GM12892 (cell line): ENCODE data around the gene MRPS18A.
"Not testable (repeated sequence)": the region's sequence is repeated elsewhere in the genome, so short reads cannot be mapped to it uniquely, and the experiment has no call there.

Experiments
- DNase-seq: peaks from one replicate; pipeline ENCODE4 v3.0.0; 2011; ENCODE audit not compliant: insufficient read length
- FAIRE-seq: peaks from 2 replicates; lab custom pipeline; 2011; peaks lifted over from hg19 to GRCh38; lab: Jason Lieb, UNC
- POLR2A ChIP-seq: IDR thresholded peaks from 2 replicates; pipeline ENCODE4 v1.6.1; 2011; ENCODE audit warnings: low read depth, low read length, control low read depth
- POLR2AphosphoS5 ChIP-seq: IDR thresholded peaks from 2 replicates; pipeline ENCODE4 v1.6.1; 2011; ENCODE audit warnings: low read depth, low read length, control low read depth
- TAF1 ChIP-seq: IDR thresholded peaks from 2 replicates; pipeline ENCODE4 v1.6.1; 2011; ENCODE audit warnings: low read depth, mild to moderate bottlenecking, control low read depth, low read length, borderline replicate concordance

MRPS18A gene

DNA sequence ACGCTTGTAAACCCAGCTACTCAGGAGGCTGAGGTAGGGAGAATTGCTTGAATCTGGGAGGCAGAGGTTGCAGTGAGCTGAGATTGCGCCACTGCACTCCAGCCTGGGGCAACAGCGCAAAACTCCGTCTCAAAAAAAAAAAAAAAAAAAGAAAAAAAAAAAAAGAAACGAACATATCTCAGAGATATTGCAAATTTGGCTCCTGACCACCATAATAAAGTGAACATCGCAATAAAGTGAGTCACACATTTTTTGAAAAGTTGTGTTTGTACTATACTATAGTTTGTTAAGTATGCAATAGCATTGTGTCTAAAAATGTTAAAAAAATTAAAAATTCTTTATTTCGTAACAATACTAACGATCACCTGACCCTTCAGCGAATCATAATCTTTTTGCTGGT, 29.4 kb downstream of the MRPS18A start:
- DNase-seq = no peak
- no peak for FAIRE-seq
- no peak for TF ChIP-seq POLR2A
- no peak for TF ChIP-seq TAF1
- TF ChIP-seq POLR2AphosphoS5 = no peak

DNA sequence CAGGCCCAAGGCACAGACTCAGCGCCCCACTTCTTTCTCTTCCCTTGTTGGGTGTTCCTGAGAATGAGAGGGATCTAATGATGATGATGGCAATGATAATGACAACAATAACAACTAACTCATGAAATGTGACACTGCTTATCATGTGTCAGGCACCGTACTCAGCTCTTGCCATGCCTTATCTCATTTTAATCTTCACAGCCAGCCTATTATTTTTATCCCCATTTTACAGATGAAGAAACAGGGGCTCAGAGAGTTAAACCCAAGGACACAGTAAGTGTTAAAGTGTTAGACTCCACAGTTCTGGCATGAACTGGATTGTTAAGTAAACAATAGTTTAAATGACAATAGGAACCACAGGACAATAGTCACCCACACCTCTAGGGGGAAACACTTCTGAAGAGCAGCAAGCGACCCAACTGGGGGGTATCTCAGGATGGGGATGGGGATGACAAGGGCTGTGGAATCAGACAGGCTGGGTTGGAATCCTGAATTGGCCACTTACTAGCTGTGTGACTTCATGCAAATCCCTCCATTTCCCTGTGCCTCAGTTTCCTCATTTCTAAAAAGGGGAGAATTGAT, 30.3 kb downstream of the MRPS18A start:
- DNase-seq (no peak), FAIRE-seq (no peak)
- TF ChIP-seq TAF1 (no peak), POLR2A (no peak), POLR2AphosphoS5 (no peak)

DNA sequence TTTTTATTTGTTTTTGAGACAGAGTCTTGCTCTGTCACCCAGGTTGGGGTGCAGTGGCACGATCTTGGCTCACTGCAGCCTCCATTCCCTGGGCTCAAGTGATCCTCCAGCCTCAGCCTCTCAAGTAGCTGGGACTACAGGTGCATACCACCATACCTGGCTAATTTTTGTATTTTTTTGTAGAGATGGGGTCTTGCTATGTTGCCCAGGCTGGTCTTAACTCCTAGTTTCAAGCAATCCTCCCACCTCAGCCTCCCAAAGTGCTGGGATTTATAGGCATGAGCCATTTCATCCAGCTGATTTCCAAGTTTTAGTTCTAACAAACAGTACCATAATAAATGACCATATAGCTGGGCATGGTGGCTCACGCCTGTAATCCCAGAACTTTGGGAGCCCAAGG, 34.8 kb downstream of the MRPS18A start:
- FAIRE-seq = not testable (repeated sequence)

DNA sequence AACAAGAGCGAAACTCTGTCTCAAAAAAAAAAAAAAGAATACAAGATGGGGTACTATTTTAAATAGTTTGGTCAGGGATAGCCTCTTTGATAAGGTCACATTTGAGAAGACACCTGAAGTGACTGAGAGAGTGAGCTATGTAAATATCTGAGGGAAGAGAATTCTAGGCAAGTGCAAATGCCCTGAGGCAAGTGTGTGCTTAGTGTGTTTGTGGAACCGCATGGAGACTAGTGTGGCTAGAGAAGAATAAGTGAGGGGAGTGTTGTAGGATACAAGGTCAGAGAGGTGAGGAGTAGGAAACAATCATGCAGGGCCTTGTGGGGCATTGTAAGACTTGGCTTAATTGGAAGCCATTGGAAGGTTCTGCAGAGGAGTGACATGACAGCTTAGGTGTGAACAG, 39.3 kb downstream of the MRPS18A start:
- no peak for DNase-seq
- TF ChIP-seq TAF1 (no peak), POLR2AphosphoS5 (no peak), POLR2A (no peak)
- FAIRE-seq = no peak

More for the DNA sequence above, 34.8 kb downstream of the MRPS18A start:
- DNase-seq = not testable (repeated sequence)

DNA sequence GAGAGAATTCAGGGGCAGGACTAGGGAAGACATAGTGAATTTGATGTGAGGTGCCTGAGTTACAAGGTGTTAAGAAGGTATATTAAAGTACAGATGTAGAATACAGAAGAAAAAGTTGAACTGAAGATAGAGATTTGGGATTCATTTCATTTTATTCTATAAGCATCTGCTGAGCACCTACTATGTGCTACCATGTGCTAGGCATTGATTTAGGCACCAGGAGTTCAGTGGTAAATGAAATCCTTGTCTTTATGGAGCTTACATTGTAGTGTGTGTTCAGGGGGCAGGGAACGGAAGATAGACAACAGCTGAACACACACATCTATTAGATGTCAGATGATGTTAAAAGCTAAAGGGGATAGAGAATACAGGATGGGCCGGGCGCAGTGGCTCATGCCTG, 40.0 kb downstream of the MRPS18A start:
- no peak for DNase-seq
- no peak for FAIRE-seq
- no peak for TF ChIP-seq TAF1
- TF ChIP-seq POLR2AphosphoS5 = no peak
- TF ChIP-seq POLR2A = no peak

DNA sequence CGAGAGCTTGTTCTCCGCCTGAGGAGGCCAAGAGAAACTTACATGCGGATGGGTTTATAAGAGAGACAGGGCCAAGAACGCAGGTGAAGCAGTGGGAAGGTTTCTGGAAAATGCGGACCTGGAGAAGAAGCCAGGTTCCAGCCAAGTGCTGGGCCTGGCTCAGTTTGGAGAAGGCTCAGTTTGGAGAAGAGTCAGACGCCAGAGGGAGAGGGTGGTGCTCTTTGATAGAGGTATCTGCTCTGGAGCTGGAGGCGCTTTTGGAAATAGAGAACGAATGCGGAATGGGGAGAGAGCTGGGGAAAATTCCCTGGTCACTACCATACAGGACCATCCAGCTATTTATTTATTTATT, 42.0 kb downstream of the MRPS18A start:
- FAIRE-seq (no peak), DNase-seq (no peak)
- TF ChIP-seq POLR2AphosphoS5 (no peak), TAF1 (no peak), POLR2A (no peak)

DNA sequence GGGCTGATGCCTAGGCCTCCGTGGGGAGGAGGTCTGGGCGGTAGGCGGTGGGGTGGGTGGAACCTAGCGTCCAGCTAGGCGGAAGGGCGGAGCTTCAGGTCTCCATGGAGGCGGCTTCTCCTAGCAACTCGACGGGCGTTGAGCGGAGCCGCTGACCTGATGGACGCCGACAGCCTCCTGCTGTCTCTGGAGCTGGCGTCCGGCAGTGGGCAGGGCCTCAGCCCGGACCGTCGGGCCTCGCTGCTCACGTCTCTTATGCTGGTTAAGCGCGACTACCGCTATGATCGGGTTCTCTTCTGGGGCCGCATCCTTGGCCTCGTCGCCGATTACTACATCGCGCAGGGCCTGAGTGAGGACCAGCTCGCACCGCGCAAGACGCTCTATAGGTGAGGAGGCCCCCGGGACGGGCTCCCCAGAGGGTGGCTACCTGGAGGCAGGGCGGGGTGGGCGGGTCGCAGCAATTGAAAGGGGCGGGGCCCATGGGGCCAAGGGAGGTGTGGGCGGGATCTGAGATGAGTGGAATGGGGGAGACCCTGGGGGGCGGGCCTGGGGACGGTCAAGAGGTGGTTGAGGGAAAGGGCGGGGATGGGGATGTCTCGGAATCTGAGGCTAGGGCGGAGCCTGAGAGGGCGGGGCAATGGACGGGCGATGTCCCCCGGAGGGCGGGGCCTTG, 42.5 kb downstream of the MRPS18A start, which contains the start of gene RSPH9:
RSPH9 (plus strand) TSS at position 97 of the 673 bp plus-strand sequence; CDS start at position 160, 63 bp downstream.
- DNase-seq (peak; percentile 69), FAIRE-seq (no peak)
- no peak for TF ChIP-seq POLR2AphosphoS5
- TF ChIP-seq TAF1 = no peak
- TF ChIP-seq POLR2A = no peak

DNA sequence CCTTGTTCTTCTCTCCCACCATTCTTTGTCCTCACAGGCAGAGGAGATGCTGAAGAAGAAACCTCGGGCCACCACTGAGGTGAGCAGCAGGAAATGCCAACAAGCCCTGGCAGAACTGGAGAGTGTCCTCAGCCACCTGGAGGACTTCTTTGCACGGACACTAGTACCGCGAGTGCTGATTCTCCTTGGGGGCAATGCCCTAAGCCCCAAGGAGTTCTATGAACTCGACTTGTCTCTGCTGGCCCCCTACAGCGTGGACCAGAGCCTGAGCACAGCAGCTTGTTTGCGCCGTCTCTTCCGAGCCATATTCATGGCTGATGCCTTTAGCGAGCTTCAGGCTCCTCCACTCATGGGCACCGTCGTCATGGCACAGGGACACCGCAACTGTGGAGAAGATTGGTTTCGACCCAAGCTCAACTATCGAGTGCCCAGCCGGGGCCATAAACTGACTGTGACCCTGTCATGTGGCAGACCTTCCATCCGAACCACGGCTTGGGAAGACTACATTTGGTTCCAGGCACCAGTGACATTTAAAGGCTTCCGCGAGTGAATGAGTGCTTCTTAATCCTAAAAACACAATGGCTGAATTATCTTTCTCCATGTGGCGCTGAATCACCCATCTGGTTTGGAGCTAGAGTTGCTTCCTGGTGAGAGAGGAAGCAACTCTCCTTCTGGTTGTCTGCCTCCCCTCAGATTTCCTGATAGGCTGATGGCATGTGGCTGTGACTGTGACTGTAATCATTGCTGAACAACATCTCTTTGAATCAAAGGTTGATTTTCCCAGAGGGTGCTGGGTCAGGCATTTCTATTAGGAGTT, 47.4 kb downstream of the MRPS18A start:
- FAIRE-seq (no peak), DNase-seq (no peak)
- TF ChIP-seq TAF1 = no peak
- TF ChIP-seq POLR2A = no peak
- no peak for TF ChIP-seq POLR2AphosphoS5

DNA sequence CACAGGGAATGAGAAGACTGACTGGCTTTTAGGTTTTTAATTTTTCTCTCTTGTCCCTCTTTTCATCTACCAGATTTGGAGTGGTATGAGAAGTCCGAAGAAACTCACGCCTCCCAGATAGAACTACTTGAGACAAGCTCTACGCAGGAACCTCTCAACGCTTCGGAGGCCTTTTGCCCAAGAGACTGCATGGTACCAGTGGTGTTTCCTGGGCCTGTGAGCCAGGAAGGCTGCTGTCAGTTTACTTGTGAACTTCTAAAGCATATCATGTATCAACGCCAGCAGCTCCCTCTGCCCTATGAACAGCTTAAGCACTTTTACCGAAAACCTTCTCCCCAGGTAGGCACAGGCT, 51.3 kb downstream of the MRPS18A start:
- TF ChIP-seq POLR2AphosphoS5 (no peak), POLR2A (no peak), TAF1 (no peak)
- DNase-seq (no peak), FAIRE-seq (peak; percentile 72)

DNA sequence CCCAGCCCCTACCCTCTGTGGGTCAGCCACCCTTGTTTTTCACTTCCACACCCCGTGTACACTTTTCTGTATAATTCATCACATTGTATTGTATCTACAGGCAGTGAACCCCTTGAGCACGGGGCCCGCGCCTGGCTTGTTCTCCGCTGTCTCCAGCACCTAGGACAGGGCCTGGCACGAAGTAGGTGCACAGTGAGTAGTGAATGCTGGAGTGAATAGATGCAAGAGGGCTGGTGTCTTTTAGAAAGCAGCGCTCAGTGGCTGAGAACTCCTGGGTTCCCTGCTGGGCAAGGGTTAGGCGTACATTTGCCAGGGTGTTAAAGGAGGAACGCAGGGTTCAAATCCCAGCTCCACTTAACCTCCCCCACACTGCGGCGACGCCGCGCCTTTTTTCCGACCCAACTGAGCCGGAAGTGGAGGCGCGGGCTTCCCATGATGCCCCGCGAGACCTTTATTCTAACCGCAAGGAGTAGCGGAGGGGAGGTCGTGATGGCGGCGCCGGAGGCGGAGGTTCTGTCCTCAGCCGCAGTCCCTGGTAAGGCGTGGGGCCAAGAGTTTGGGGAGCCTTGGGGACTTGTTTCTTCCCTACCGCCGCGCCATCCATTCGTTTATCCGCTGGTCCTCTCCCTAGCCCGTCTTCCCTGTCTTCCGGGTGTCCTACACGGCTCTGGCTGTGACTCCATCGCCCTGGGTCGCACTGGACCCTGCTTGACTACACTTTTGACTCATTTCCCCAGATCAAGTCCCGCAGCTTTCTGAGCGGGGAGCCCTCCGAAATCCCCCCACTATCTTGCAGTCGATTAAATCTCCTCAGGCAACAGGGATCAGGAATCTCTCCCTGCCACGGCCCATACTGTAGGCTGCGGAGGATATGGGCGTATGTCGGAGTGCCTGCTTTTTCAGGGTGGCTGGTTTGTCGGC, 51.9 kb downstream of the MRPS18A start, which contains the start of gene MAD2L1BP:
MAD2L1BP (plus strand) TSS at position 454 of the 921 bp plus-strand sequence; CDS start at position 490, 36 bp downstream.
- TF ChIP-seq TAF1 = peak; percentile 86
- peak; percentile 96 for TF ChIP-seq POLR2A
- TF ChIP-seq POLR2AphosphoS5 = peak; percentile 87
- DNase-seq (peak; percentile 80), FAIRE-seq (peak; percentile 83)

DNA sequence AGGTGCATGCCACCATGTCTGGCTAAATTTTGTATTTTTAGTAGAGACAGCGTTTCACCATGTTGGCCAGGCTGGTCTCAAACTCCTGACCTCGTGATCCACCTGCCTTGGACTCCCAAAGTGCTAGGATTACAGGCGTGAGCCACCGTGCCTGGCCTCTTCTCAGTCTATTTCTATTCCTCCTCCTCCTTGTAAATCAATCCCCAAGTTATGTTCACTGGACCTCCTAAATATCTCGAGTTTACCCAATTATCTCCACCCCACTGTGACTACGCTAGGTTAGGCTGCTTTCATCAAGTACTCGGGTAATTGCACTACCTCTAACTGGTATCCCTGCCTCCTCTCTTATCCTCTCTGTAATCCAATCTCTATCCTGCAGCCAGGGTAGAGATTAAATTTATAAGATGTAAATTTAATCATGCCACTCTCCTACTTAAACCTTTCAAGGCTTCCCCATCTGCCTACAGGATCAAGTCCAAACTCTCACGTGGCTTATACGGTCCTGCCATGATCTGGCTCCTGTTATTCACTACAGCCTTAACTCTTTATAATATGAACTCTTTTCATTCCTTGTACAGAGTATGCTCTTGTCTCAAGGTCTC, 52.8 kb downstream of the MRPS18A start:
- FAIRE-seq (no peak), DNase-seq (no peak)
- no peak for TF ChIP-seq POLR2A

DNA sequence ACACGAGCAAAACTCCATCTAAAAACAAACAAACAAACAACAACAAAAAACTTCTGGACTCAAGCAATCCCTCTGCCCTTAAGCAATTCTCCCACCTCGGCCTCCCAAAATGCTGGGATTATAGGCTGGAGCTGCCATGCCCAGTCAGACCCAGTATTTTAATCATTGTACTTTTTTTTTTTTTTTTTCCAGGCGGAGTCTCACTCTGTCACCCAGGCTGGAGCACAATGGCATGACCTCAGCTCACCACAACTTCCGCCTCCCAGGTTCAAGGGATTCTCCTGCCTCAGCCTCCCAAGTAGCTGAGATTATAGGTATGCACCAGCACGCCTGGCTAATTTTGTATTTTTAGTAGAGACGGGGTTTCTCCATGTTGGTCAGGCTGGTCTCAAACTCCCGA, 54.6 kb downstream of the MRPS18A start:
- not testable (repeated sequence) for FAIRE-seq

More for the DNA sequence above, 54.6 kb downstream of the MRPS18A start:
- not testable (repeated sequence) for DNase-seq
